ENCODE data around the gene SOX8.

- no peak for TF ChIP-seq POLR2AphosphoS5 (IDR thresholded peaks at IDR 0.05)
- TF ChIP-seq, protein P1, sequence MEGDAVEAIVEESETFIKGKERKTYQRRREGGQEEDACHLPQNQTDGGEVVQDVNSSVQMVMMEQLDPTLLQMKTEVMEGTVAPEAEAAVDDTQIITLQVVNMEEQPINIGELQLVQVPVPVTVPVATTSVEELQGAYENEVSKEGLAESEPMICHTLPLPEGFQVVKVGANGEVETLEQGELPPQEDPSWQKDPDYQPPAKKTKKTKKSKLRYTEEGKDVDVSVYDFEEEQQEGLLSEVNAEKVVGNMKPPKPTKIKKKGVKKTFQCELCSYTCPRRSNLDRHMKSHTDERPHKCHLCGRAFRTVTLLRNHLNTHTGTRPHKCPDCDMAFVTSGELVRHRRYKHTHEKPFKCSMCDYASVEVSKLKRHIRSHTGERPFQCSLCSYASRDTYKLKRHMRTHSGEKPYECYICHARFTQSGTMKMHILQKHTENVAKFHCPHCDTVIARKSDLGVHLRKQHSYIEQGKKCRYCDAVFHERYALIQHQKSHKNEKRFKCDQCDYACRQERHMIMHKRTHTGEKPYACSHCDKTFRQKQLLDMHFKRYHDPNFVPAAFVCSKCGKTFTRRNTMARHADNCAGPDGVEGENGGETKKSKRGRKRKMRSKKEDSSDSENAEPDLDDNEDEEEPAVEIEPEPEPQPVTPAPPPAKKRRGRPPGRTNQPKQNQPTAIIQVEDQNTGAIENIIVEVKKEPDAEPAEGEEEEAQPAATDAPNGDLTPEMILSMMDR (IDR thresholded peaks at IDR 0.05): no peak
- TF ChIP-seq EP300 (IDR thresholded peaks at IDR 0.05): no peak
Measured at GRCh38 chr16:963913-964312, 17.7 kb upstream of the SOX8 start.

Measured in sigmoid colon (tissue), 4 donors.